Measurements from ENCODE around the gene TCF7.

The TCF7 gene

DNA sequence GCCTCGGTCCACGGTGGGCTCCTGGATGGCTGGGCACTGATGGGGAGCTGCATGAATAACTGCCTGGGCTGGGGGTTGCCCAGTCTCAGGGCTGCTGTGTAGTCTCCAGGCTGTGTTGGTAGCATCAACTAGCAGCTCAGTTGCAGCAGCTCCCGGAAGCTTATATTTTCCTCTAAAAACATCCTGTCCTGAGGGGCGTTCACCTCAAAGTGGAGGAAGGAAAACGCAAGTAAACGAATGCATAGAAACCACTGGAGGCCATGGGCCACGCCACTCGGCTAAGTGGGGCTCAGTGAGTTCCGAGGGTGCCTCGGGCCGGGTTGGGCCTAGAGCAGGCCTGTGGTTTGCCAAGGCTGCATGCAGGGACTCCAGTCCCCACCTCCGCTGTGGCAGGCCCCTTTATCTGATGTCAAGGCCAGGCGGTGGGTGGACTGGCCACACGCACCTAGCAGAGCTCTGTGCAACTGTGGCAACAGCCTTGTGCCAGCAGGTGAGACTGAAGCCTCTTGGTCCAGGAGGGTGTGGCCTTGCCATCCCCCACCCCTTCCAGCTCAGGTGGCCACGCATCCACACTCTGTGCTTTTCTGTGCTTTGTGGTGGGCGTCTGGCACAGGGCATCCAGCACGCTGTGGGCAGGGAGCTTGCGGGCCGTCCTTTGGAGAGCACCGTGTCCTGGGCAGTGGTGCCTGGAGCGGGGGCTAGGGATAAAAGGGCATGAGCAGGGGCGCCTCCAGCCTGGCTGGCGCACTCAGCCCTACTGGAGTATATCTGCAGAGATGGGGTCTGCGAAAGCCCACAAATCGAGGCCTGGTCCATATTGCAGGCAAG lies 15.1 kb downstream of the TCF7 start:
- H3K4me3 Mint-ChIP-seq = peak overlapping the region; percentile 74
- peaks cover 14% of the 10 kb centered on the region for H3K36me3 Mint-ChIP-seq (ENCODE audit: low read depth)
- peaks cover 99% of the 10 kb centered on the region for H3K4me1 Mint-ChIP-seq (ENCODE audit: low read depth)
- H3K27ac Mint-ChIP-seq = peak overlapping the region; percentile 98
- no peaks in the 10 kb centered on the region for H3K27me3 Mint-ChIP-seq
- H3K9me3 Mint-ChIP-seq = no peaks in the 10 kb centered on the region

DNA sequence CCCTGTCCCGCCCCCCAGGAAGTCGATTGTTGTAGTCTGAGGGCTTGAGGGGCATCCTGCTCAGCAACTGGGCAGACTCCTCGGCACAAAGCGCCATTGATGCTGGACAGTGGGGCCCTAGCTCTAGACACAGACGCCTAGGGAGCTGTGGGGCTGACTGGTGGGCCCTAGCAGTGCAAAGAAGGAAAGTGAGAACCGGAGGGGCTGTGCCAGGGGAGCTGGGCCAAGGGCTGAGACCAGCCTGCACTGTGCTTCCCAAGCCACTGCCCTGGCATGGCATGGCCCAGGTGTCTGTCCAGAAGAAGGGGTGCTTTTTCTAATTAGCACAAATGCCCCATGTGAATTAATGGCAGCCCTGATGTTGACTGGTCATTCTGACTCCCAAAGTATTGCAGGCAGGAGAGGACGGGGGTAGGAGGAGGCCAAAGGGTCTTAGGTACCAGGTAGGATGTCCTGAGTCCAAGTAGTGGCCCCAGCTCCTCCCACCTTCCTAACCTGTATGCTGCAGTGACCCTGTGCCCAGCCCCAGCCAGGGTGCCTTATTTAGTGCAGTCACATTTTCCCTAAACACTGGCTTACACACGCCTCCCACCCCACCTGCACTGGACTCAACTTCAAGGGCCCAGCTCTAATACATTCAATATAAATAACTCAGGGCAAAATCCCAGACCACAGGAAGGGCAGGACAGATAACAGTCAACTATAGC lies 15.9 kb downstream of the TCF7 start:
- no peaks in the 10 kb centered on the region for H3K27me3 Mint-ChIP-seq
- H3K36me3 Mint-ChIP-seq (ENCODE audit: low read depth) = peaks cover 19% of the 10 kb centered on the region
- H3K9me3 Mint-ChIP-seq = no peaks in the 10 kb centered on the region
- peaks cover 98% of the 10 kb centered on the region for H3K4me1 Mint-ChIP-seq (ENCODE audit: low read depth)
- peak overlapping the region; percentile 67 for H3K4me3 Mint-ChIP-seq
- H3K27ac Mint-ChIP-seq = peak overlapping the region; percentile 98

DNA sequence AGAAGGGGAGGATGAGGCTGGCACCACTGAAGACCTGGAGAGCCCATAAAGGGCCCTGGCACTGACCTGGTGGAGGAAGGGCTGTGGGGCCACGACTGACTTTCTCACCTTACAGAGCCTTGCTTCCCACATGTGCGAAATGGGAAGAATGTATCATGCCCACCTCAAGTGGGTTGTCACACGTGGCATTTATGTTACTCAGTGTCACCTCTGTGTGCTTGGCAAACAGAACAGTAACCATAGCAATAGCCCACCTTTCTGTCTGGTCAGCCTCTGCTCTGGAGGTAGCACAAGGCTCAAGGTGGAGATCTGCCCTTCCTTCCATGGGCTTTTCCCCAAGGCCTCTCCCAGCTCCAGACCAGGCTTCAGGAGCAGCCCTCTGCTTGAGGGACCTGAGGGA lies 16.7 kb downstream of the TCF7 start:
- Mint-ChIP-seq H3K27ac (peak overlapping the region; percentile 98), H3K4me1 (ENCODE audit: low read depth) (peaks cover 98% of the 10 kb centered on the region), H3K36me3 (ENCODE audit: low read depth) (peaks cover 24% of the 10 kb centered on the region), H3K4me3 (peak overlapping the region; percentile 67), H3K9me3 (no peaks in the 10 kb centered on the region), H3K27me3 (no peaks in the 10 kb centered on the region)

DNA sequence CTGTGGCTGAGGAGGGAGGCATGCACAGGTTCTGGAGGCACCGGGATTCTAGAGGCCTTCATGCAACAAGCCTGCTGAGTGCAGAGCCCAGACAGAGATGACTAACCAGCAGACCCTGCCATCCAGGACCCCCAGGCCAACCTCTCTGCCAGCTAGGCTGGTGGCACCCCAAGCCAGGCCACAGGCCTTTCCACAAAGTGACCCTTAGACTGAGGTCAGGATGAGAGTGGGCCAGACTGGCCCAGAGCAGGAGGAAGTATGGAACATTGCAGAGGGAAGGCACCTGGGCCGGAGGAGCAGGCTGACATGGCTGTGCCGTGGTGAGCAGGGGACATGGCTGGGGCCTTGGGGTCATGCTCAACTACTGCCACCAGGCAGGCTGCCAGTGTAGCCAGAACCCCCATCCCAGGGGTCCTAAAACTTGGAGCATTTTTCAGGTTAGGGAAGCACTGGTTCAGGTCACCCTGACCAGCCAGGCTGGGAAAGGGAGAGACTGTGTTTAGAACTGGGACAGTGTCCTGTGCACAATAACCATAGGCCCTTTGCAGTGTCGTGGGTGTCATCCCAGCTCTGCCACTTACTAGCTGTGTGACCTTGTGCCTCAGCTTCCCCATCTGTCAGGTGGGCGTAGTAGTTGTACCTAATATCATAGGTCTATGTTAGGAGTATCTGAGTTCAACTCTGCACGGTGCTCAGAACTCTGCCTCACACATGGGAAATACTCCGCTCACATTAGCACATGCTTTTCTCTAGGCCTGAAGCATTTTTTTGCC lies 17.3 kb downstream of the TCF7 start:
- H3K4me3 Mint-ChIP-seq = peak overlapping the region; percentile 69
- H3K36me3 Mint-ChIP-seq (ENCODE audit: low read depth) = peaks cover 23% of the 10 kb centered on the region
- peak overlapping the region; percentile 98 for H3K27ac Mint-ChIP-seq
- H3K27me3 Mint-ChIP-seq = no peaks in the 10 kb centered on the region
- no peaks in the 10 kb centered on the region for H3K9me3 Mint-ChIP-seq
- H3K4me1 Mint-ChIP-seq (ENCODE audit: low read depth) = peaks cover 98% of the 10 kb centered on the region

DNA sequence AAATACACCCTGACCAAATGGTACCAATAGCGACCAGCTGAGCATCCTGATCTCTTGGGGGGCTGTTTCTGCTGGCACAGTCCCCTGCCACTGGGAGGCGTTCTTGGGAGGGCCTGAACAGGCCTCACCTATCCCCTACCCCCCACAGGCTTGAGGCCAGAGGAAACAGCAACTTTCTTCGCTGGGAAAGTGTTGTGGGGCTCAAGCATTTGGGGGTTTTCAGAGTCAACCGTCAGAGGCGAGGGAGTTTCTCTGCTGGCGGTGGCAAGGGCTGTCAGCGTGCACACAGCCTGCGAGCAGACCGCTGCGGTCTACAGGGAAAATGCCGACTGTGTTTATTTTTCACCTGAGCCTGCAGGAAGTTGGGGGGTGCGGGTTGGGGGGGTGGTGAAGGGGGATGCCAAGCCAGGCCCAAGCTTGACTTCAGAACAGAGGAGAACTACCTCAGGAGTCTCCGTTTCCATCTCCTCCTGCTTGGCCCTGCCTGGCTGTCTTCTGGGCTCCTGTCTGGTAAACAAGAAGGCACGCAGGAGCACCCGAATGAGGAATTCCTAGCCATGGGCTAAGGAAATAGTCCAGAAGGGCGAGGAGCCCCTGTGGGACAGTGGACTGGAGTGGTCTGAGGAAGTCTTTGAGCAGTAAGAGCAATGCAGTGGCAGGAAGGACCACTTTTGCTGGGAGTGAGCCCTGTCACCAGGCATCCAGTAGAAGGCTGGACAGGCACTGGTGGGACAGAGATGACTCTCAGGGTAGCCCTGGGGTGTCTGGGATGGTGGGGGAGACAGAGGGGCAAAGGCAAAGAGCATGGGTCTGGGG lies 18.1 kb downstream of the TCF7 start:
- peaks cover 98% of the 10 kb centered on the region for H3K4me1 Mint-ChIP-seq (ENCODE audit: low read depth)
- H3K4me3 Mint-ChIP-seq = peak overlapping the region; percentile 69
- no peaks in the 10 kb centered on the region for H3K9me3 Mint-ChIP-seq
- H3K36me3 Mint-ChIP-seq (ENCODE audit: low read depth) = peaks cover 23% of the 10 kb centered on the region
- no peaks in the 10 kb centered on the region for H3K27me3 Mint-ChIP-seq
- peak overlapping the region; percentile 98 for H3K27ac Mint-ChIP-seq

DNA sequence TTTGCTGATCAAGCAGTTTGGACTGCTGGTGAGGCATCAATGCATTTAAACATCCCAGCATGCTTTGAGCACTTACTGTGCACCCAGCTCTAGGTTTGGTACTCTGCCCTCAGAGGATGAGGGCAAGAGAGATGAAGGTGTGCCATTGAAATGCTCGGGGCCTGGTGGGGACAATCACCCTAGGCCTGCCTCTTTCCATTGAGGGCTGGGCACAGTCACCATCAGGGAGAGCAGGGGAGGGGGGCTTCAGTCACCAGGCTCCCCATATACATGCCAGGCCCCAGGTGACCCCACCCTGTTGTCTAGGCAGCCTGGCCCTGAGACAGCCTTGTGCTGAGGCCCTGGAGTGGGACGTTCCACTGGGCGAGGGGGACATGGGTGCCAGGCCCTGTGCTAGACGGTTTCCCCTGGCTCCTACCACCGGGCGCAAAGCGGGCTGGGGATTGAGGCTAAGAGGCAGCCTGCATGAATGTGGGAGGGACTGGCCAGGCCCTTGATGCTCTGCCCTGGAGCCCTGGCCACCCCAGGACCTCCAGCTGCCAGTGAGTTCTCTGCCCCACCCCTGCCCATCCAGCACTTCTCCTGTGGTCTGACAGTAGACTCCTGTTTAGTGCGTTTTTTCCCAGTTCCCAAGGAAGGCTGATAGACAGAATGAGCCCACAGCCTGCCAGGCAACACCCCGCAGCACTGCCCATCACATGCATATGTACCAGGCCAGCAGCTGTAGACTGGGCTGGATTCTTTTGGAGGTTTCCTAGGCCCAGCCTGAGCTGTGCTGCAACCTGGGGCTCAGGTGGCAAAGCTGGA lies 18.9 kb downstream of the TCF7 start:
- H3K4me3 Mint-ChIP-seq = peak overlapping the region; percentile 69
- H3K4me1 Mint-ChIP-seq (ENCODE audit: low read depth) = peaks cover 98% of the 10 kb centered on the region

DNA sequence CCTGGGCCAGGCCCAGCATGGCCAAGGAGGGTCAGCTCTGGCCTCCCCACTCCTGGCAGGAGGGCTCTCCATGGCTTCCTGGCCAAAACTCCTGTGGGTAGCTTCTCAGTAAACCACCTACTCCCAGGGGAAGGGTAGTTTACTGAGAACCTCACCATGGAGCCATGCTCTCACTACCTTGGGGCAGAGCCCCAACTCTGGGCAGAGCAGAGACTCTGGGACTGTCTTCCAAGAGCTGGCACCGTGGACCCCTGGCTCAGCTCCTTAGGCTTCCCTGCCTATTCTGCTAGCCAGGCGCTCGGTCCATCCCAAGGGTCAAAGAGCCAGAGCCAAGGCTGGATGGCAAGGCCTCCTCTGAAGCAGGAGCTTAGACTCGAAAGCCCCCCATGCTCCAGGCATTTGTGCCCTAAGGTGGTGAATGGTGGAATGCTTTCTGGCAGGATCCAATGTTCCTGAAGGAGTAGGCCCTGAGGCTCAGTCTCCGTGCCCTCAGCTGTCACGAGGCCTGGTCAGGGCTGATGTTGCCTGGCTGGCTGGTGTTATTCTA lies 19.6 kb downstream of the TCF7 start:
- Mint-ChIP-seq H3K27ac (no peak overlapping the region), H3K27me3 (no peaks in the 10 kb centered on the region), H3K4me1 (ENCODE audit: low read depth) (peaks cover 98% of the 10 kb centered on the region), H3K36me3 (ENCODE audit: low read depth) (peaks cover 20% of the 10 kb centered on the region), H3K9me3 (no peaks in the 10 kb centered on the region), H3K4me3 (no peak overlapping the region)

More for the DNA sequence above, 18.9 kb downstream of the TCF7 start:
- peaks cover 23% of the 10 kb centered on the region for H3K36me3 Mint-ChIP-seq (ENCODE audit: low read depth)
- H3K27ac Mint-ChIP-seq = peak overlapping the region; percentile 98
- no peaks in the 10 kb centered on the region for H3K9me3 Mint-ChIP-seq
- H3K27me3 Mint-ChIP-seq = no peaks in the 10 kb centered on the region

DNA sequence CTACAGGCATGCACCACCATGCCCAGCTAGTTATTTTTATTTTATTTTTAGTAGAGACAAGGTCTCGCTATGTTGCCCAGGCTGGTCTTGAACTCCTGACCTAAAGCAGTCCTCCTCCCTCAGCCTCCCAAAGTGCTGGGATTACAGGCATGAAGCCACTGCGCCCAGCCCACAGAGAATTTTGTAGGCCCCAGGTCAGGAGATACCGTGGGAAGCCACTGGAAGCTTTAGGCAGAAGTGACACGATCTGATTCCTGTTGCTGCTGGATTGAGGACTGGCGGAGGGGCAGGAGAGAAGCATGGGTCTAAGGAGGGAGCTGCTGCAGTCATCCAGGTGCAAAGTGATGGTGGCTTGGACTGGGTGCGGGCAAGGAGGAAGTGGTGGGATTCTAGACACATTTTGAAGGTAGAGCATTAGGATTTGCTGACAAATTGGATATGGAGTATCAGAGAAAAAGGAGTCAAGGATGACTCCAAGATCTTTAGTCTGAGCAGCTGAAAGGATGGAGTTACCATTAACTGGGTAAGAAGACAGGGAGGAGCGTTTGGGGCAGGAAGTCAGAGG lies 20.7 kb downstream of the TCF7 start:
- Mint-ChIP-seq H3K4me1 (ENCODE audit: low read depth) (peaks cover 97% of the 10 kb centered on the region), H3K27me3 (no peaks in the 10 kb centered on the region), H3K36me3 (ENCODE audit: low read depth) (peaks cover 24% of the 10 kb centered on the region), H3K4me3 (peak overlapping the region; percentile 1), H3K9me3 (no peaks in the 10 kb centered on the region), H3K27ac (no peak overlapping the region)

DNA sequence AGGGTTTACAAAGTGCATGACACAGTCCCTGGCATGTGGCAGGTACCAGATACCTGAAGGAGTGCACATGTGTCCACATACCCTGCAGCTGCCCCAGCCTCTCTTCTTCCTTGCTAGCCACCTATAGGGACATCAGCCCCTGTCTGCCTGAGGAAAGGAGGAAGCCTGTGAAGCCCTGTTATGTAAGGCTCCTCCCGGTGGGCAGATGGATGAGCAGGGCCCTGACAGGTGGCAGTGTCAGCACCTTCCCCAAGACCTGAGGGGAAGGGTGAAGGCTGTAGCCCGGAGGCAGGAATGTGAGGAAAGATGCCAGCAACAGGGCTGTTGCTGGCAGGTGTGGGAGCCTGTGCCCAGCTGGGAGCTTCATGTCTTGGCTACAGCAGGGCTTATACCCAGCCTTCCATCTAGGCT lies 21.7 kb downstream of the TCF7 start:
- no peaks in the 10 kb centered on the region for H3K27me3 Mint-ChIP-seq
- peaks cover 95% of the 10 kb centered on the region for H3K4me1 Mint-ChIP-seq (ENCODE audit: low read depth)
- H3K27ac Mint-ChIP-seq = no peak overlapping the region
- peaks cover 29% of the 10 kb centered on the region for H3K36me3 Mint-ChIP-seq (ENCODE audit: low read depth)
- H3K4me3 Mint-ChIP-seq = no peak overlapping the region
- H3K9me3 Mint-ChIP-seq = no peaks in the 10 kb centered on the region

DNA sequence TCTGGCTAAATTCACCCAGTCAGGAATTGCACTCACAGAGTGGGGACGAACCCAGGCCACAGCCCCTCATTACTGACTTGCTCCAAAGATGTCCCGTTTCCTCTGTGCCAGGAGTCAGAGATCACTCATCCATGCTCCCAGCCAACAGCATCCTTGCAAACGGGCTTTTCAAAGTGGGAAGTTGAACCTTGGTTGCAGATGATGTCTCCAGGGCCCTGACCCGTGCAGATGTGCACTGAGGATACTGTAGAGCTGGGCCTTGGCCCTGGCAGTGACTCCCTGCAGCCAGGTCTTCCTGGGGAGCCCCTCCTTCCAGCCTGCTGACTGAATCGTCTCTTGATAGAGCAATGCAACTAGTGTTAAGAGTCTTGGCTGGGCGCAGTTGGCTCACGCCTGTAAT lies 22.3 kb downstream of the TCF7 start:
- Mint-ChIP-seq H3K4me1 (ENCODE audit: low read depth) (peaks cover 95% of the 10 kb centered on the region), H3K27me3 (no peaks in the 10 kb centered on the region), H3K9me3 (no peaks in the 10 kb centered on the region), H3K4me3 (no peak overlapping the region), H3K27ac (no peak overlapping the region), H3K36me3 (ENCODE audit: low read depth) (peaks cover 35% of the 10 kb centered on the region)

DNA sequence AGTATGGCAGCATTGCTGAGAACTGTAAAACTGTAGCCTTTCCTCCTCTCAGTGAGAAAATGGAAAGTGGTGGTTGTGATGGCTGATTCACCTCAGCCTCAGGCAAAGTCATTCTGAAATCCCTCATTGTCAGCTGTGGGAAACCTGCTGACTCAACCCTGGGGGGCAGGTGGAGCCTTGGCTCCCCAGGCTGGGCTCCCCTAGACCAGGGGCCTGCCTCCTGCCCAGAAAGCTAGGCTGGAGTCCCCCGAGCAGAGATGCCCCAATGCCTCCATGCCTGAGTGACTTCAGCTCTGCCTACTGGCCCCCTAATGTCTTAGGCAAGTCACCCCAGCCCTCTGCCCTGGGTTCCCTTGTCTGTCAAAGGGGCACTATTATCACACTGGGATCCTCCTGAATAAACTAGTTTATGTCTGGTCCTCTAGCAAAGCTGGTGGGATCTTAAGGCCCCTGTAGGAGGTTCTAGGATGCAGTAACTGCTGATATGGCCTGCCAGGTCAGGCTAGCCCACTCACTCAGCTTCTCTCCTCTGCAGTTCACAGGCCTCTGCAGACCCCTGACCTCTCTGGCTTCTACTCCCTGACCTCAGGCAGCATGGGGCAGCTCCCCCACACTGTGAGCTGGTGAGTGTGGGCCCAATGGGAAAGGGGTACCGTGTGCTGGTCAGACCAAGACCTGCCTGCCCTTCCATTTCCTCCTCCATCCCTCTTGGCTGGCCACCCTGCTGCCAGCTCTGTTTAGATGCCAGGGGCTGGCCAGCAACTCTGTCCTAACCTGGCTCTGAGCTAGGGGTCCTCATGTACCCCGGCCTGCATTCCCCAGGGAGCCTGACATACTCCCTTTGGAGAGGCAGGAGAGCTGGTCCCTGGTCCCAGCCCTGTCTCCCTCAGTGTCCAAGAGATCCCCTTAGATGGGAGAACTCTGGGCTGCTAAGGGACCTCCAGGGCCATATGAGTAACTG lies 24.2 kb downstream of the TCF7 start:
- no peaks in the 10 kb centered on the region for H3K27me3 Mint-ChIP-seq
- peak overlapping the region; percentile 24 for H3K4me3 Mint-ChIP-seq
- peak overlapping the region; percentile 87 for H3K27ac Mint-ChIP-seq
- peaks cover 43% of the 10 kb centered on the region for H3K36me3 Mint-ChIP-seq (ENCODE audit: low read depth)
- peaks cover 76% of the 10 kb centered on the region for H3K4me1 Mint-ChIP-seq (ENCODE audit: low read depth)
- no peaks in the 10 kb centered on the region for H3K9me3 Mint-ChIP-seq

DNA sequence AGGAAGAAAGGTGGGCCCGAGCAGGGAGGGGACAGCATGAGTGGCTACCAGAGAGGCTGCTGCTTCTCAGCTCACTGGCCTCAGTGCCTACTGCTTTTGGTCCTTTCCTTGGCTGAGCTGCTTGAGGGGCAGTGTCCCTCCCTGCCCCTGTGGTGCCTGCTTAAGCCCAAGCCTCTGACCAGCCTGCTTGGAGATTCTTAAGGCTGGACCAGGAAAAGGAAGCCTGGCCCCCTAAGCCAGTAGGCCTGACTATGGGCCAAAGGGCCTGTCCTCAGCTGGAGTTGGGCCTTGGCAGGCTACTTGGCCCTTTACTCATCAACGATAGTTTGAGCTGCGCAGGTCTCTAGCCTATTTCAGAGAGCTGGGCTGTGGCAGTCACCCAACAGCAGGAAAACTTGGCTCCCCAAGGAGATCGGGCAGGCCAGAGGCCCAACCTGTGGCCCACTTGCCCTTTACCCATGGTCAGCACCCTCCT lies 24.9 kb downstream of the TCF7 start:
- H3K4me3 Mint-ChIP-seq = no peak overlapping the region
- no peak overlapping the region for H3K27ac Mint-ChIP-seq
- peaks cover 70% of the 10 kb centered on the region for H3K4me1 Mint-ChIP-seq (ENCODE audit: low read depth)
- H3K9me3 Mint-ChIP-seq = no peaks in the 10 kb centered on the region
- no peaks in the 10 kb centered on the region for H3K27me3 Mint-ChIP-seq
- peaks cover 43% of the 10 kb centered on the region for H3K36me3 Mint-ChIP-seq (ENCODE audit: low read depth)

Measured in stimulated activated naive CD8-positive, alpha-beta T cell treated with anti-CD3 and anti-CD28 coated beads, Interleukin-15, Interleukin-2, amounts not matched to agents 100 ng/mL and 50 ng/mL, for 24 hours (primary cell).